22Rv1 (cell line): ENCODE results near the gene GALNTL6.

ENCODE experiments used
- H3K27ac ChIP-seq: fragments of 450-650 bp; 2 replicates; pipeline ENCODE4 v1.5.1; 2017
- ZFX ChIP-seq: fragments of 450-650 bp; IDR thresholded peaks from 2 replicates; pipeline ENCODE4 v1.6.1; 2017; ENCODE audit warnings: antibody characterized with exemption, borderline replicate concordance
- TF ChIP-seq, protein P1 (sequence below): fragments of 450-650 bp; IDR thresholded peaks from 2 replicates; pipeline ENCODE4 v1.5.1; 2017; ENCODE audit warnings: mild to moderate bottlenecking

Gene GALNTL6

DNA sequence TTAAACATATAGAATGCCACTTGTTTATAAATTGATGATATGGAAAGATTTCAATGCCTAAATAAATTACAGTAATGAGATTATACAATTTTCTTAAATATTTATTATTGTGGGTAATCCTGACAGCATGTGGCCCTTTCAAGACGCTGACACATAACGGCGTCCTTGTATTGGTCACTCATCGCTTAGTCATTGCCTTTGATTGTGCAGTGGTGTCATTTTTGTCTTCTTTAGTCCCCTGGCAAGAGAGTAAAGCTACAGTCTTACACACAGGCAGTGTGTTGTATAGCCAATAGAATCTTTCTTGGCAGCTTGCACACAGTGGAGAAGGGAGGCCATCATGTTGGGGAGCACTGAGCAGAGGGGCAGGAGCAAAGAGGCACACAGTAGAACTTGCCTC, 993.6 kb downstream of the GALNTL6 start:
- no peak for TF ChIP-seq ZFX
- TF ChIP-seq, protein P1, sequence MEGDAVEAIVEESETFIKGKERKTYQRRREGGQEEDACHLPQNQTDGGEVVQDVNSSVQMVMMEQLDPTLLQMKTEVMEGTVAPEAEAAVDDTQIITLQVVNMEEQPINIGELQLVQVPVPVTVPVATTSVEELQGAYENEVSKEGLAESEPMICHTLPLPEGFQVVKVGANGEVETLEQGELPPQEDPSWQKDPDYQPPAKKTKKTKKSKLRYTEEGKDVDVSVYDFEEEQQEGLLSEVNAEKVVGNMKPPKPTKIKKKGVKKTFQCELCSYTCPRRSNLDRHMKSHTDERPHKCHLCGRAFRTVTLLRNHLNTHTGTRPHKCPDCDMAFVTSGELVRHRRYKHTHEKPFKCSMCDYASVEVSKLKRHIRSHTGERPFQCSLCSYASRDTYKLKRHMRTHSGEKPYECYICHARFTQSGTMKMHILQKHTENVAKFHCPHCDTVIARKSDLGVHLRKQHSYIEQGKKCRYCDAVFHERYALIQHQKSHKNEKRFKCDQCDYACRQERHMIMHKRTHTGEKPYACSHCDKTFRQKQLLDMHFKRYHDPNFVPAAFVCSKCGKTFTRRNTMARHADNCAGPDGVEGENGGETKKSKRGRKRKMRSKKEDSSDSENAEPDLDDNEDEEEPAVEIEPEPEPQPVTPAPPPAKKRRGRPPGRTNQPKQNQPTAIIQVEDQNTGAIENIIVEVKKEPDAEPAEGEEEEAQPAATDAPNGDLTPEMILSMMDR, result no peak
- no peak overlapping the region for H3K27ac ChIP-seq

- TF ChIP-seq, protein P1, result no peak
- no peak for TF ChIP-seq ZFX
- no peak overlapping the region for H3K27ac ChIP-seq
Measured at GRCh38 chr4:172808196-172808595, 995.0 kb downstream of the GALNTL6 start.

DNA sequence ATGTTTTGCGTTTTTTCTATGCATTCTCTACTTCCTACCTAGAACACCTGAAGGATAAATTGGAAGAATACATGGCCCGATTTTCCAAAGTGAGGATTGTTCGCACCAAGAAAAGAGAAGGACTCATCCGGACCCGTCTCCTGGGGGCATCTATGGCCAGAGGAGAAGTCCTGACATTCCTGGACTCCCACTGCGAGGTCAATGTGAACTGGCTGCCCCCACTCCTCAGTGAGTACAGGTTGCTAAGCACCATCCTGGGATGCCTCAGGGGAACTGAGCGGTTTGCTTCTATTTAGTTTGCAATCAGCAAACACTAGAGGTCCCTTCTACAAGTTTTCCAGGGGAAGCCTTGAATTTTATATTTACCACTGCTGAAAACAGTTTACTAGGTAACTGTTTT, 996.1 kb downstream of the GALNTL6 start:
- no peak for TF ChIP-seq ZFX
- TF ChIP-seq, protein P1, result no peak
- no peak overlapping the region for H3K27ac ChIP-seq

DNA sequence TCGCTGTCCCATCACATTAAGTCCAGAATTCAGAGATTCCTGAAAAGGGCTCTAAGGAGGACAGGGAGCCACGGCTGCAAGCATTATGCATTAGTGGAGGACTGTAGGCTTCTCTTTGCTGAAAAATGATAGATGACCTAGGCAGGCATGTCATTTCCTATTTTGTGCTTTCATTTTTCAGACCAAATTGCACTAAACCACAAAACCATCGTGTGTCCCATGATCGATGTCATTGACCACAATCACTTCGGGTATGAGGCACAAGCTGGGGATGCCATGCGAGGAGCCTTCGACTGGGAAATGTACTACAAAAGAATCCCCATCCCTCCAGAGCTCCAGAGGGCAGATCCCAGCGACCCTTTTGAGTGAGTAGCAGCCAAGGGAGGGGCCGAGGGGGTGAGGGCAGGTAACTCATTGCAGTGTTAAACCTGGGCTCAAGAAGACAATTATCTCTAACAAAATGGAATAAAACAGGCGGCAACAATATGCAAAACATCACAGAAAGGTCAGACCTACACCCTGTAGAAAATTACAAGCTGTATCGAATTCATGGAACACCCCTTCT, 1000.2 kb downstream of the GALNTL6 start:
- H3K27ac ChIP-seq, result no peak overlapping the region
- no peak for TF ChIP-seq ZFX
- TF ChIP-seq, protein P1, result no peak

GRCh38 chr4:172815499-172816164, 1002.4 kb downstream of the GALNTL6 start:
- no peak overlapping the region for H3K27ac ChIP-seq
- TF ChIP-seq, protein P1, result no peak
- no peak for TF ChIP-seq ZFX

DNA sequence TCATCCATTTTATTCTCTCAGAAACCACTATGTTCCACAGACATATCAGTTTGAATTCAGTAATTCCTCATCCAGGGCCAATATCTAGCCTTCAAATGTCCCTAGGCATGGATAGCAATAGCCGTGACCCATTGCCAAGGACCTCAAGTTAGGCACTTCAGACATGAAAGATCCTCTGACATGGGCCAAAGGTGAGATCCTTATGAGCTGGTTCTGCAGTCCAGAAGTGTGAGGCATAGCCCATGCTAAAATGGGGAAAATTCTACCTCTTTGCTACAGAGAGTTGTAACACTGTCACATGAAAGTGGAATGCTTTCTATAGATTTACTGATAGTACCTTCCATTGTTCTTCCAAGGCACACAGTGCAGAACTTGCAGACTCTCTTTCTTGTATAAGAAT, 1005.7 kb downstream of the GALNTL6 start:
- no peak for TF ChIP-seq ZFX
- TF ChIP-seq, protein P1, result no peak

DNA sequence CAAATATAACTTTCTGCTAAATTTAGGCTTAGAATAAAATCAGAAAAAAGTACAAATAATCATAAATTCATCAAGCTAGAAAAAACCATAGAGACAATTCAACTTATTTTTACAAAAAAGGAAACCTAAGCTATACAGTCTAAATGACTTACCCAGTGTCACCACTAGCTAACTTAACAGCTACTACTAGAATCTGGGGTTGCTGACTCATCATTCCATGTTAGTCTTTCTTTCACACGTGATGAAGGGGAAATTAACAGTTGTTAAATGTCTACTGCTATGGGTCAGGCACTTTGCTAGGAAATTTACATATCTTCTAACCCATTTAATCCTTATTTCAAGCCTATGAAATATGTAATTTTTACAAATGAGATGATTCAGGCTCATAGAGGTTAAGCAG, 1006.1 kb downstream of the GALNTL6 start:
- H3K27ac ChIP-seq, result no peak overlapping the region
- TF ChIP-seq, protein P1, result no peak
- TF ChIP-seq ZFX, result no peak

More for the DNA sequence above, 1005.7 kb downstream of the GALNTL6 start:
- no peak overlapping the region for H3K27ac ChIP-seq
